GM06990 (cell line): ENCODE measurements around the gene PPP2R2C.

ENCODE experiments used
- DNase-seq: peaks from one replicate; pipeline ENCODE4 v3.0.0-alpha.2; 2011; ENCODE audit not compliant: insufficient read length; ENCODE audit errors: extremely low read depth
- H3K27me3 ChIP-seq: replicated peaks from 2 replicates; pipeline ENCODE4 v1.6.0; 2011; ENCODE audit warnings: low read length; ENCODE audit not compliant: control insufficient read depth, insufficient read depth
- H3K36me3 ChIP-seq: 2 replicates; pipeline ENCODE4 v1.5.1; 2011; ENCODE audit warnings: low read length; ENCODE audit not compliant: control insufficient read depth, insufficient read depth
- H3K4me3 ChIP-seq: replicated peaks from 2 replicates; pipeline ENCODE4 v1.5.1; 2011; ENCODE audit warnings: low read depth, mild to moderate bottlenecking, control low read depth, low read length
- TF ChIP-seq, protein P1 (sequence below): IDR thresholded peaks from 2 replicates; pipeline ENCODE4 v1.5.1; 2011; ENCODE audit warnings: low read length, control low read depth, mild to moderate bottlenecking, inconsistent platforms; ENCODE audit not compliant: insufficient read depth, poor library complexity, severe bottlenecking

PPP2R2C gene

DNA sequence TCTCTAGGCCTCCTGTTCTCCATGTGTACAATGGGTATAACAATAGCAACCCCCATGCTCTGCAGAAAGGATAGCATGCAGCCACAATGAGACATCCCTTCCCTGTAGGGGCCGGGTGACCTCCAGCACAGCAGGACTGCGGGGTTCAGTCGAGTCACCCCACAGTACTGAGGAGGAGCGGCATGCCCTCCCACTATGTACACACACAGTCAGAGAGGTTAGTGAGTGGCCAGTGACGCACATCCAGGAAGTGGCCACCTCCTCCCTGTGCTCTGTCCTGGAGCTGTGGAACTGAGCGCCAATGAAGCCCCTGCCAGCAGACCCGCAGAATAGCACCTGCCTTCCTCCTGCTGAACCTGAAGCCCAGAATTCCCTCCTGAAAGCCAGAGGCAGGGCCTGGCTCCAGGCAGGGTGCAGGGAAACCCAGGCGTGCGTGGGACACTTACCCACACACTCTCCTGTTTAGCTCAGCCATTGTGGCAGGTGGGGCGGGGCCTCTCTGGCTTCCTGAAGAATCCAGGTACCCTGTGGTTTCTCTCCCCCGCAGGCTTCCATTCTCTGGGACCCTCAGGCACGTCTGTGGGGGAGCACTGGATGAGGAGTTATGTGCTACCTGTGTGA, 152.8 kb downstream of the PPP2R2C start:
- TF ChIP-seq, protein P1, sequence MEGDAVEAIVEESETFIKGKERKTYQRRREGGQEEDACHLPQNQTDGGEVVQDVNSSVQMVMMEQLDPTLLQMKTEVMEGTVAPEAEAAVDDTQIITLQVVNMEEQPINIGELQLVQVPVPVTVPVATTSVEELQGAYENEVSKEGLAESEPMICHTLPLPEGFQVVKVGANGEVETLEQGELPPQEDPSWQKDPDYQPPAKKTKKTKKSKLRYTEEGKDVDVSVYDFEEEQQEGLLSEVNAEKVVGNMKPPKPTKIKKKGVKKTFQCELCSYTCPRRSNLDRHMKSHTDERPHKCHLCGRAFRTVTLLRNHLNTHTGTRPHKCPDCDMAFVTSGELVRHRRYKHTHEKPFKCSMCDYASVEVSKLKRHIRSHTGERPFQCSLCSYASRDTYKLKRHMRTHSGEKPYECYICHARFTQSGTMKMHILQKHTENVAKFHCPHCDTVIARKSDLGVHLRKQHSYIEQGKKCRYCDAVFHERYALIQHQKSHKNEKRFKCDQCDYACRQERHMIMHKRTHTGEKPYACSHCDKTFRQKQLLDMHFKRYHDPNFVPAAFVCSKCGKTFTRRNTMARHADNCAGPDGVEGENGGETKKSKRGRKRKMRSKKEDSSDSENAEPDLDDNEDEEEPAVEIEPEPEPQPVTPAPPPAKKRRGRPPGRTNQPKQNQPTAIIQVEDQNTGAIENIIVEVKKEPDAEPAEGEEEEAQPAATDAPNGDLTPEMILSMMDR: no peak
- Histone ChIP-seq H3K36me3 (no peaks in the 10 kb centered on the region), H3K27me3 (peaks cover 2% of the 10 kb centered on the region), H3K4me3 (no peak overlapping the region)
- no peak for DNase-seq

DNA sequence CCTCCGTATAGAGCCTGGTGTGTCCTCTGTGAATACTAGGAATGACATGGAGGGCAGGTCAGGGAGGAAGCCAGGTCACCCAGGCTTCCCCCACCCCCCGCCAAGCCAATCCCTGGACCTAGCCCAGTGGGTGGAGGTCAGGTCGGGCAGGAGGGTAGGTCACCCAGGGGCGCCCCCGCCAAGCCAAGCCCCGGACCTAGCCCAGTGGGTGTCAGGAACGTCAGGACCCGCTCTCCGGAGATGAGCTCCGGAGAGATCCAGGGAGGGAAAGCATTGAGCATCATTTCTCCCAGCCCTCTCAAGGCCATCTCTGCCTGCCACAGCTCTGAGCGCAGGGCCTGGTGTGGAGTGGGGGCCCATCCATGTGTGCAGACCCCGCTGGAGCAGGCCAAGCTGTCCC, 154.2 kb downstream of the PPP2R2C start:
- TF ChIP-seq, protein P1: no peak
- no peak for DNase-seq

DNA sequence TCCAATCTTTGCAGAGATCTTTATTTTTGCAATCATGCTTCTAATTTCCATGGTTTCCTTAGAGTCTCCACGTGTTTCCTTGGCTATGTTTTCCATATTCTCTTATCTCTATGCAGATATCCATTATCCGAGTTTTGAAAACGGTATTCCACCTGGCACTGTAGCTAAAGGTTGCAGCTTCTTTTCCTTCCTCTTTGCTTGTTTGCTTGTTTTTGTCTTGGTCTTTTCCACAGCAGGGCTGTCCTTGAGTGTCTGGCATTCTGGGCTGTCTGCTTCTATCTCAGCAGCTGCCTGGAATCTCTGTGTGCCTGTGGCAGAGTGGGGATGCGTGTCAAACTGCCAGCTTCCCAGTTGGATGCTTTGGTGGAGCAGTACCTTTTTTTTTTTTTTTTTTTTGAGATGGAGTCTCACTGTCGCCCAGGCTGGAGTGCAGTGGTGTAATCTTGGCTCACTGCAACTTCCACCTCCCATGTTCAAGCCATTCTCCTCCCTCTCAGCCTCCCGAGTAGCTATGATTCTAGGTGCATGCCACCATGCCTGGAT, 155.9 kb downstream of the PPP2R2C start:
- Histone ChIP-seq H3K4me3 (no peak overlapping the region), H3K27me3 (peaks cover 2% of the 10 kb centered on the region), H3K36me3 (no peaks in the 10 kb centered on the region)
- DNase-seq: no peak
- TF ChIP-seq, protein P1: no peak

More for the DNA sequence above, 154.2 kb downstream of the PPP2R2C start:
- H3K4me3 ChIP-seq: no peak overlapping the region
- no peaks in the 10 kb centered on the region for H3K36me3 ChIP-seq
- peaks cover 2% of the 10 kb centered on the region for H3K27me3 ChIP-seq

DNA sequence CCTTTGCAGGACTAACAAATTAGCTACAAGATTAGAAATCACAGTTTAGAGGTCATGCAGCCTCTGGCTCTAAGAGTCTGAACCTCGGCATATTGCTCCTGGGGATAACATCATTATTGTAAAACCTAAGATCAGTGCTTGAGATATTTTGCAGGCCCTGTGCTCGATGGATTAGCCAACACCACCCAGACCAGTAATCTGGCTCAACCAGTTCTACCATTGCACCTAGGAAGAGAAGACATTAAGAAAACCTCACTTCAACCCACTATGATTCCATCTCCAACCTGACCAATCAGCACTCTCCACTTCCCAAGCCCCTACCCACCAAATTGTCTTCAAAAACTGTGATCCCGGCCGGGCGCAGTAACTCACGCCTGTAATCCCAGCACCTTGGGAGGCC, 159.2 kb downstream of the PPP2R2C start:
- H3K4me3 ChIP-seq: no peak overlapping the region
- no peaks in the 10 kb centered on the region for H3K36me3 ChIP-seq
- TF ChIP-seq, protein P1: no peak
- no peak for DNase-seq
- H3K27me3 ChIP-seq: no peaks in the 10 kb centered on the region; the same call in none of the 2 replicates

DNA sequence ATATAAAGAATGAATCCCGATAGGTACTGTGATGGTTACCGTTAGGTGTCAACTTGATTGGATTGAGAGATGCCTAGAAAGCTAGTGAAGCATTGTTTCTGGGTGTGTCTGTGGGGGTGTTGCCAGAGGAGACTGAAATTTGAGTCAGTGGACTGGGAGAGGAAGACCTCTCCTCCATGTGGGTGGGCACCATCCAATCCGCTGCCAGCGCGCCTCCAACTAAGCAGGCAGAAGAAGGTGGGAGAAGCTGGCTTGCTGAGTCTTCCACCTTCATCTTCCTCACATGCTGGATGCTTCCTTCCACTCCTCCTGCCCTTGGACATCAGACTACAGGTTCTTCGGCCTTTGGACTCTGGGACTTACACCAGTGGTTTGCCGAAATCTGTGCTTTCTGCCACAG, 162.6 kb downstream of the PPP2R2C start:
- TF ChIP-seq, protein P1: no peak
- DNase-seq: no peak
- Histone ChIP-seq H3K4me3 (no peak overlapping the region), H3K36me3 (no peaks in the 10 kb centered on the region), H3K27me3 (no peaks in the 10 kb centered on the region; the same call in none of the 2 replicates)
